NCI-H748 (cell line): ENCODE data around the gene RAD1.
A peak's percentile ranks its signal among the peaks of the same experiment; 100 is the strongest.

Experiments
- DNase-seq: peaks from one replicate; lab custom pipeline; 2025; ENCODE audit not compliant: unreplicated experiment; lab: John Stamatoyannopoulos, UW

Gene RAD1

DNA sequence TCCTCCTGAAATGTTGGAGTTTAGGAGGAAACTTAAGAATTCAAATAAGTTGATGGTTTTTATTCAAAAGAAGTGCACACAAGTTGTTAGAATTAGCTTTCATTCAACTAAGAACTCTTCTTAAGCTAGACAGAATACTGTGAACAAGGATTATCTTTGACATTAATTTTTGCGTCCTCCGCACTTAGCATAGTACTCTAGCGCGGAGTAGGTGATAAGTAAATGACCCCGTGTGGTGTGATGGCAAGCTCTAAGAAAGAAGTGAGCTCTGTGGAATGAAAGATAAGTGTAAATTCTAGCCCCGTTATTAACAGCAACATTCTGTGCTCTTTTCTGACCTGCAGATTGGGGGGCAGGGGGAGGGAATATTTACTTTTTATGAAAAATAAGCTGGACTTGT lies 1.2 kb upstream of the RAD1 start:
- peak; percentile 40 for DNase-seq

DNA sequence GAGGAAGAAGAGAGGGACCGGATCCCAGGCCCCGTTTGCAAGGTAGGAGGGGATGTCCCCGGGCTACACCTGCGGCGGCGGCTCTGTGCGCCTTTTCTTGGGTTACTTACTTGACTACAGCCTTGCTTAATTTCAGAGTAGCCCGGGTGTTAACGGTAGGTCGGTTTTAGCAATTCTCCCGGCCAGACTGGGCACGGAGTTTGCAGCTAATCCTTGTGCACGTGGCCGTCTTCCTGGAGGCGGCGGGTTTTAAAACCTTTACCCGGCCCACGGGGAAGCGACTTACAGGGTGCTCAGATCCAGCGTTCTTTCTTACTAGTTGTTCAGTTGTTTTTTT lies 520 bp upstream of the RAD1 start:
- DNase-seq, result no peak

DNA sequence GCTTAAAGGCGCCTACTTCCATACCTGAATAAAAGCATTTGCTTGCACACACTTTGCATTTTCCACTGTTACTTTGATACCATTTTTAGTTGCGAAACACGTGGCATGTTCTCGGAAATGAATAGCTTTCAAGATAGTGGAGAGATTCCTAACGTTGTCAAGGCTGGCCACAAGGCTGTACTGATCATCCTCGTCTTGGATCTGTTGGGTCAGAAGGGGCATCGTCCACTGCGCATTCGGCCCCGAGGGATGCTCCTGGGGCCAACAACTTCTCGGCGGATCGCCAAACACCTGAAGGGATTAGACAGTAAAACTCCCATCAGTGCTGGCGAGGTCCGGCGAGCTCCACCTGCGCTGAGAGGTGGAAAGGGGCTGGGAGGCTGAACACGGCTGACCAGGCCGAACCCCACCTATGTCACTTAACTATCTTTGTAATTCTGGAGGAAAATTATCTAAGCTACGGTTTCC lies 599 bp downstream of the RAD1 start:
- DNase-seq, result peak; percentile 86

DNA sequence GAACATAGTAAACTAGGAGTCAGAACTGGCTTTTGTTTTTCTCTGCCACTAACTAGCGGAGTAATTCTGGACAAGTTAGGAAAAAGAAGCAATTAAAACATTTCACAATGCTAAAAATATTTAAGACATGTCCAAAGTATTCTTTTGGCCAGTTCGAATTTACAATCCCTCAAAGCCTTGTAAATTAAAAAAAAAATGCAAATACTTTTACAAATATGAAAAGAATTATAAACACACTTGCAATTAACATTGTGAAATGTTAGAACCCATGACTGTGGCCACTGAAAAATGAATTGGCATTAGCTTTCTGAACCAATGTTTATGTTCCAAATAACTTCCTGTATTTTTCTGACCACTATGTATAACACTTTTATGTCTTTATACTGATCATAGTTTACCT lies 2.2 kb downstream of the RAD1 start:
- no peak for DNase-seq

DNA sequence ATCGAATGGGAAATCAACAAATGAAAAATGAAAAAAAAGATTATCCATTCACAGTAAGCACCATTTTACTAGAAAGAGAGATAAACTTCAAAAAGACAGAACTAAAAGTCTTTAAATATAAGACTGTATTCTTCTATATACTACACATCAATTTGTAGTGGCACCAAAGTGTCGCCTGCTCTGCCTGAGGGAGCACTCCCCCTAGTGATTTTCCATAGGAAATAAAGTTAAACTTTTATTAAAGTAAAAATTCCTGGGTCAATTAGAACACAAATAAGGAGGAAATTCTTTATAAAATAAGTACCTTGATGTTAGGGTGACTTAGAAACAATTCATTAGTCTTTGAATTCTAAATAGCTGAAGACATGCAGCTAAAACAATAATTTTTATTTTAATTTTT lies 9.7 kb downstream of the RAD1 start:
- no peak for DNase-seq

DNA sequence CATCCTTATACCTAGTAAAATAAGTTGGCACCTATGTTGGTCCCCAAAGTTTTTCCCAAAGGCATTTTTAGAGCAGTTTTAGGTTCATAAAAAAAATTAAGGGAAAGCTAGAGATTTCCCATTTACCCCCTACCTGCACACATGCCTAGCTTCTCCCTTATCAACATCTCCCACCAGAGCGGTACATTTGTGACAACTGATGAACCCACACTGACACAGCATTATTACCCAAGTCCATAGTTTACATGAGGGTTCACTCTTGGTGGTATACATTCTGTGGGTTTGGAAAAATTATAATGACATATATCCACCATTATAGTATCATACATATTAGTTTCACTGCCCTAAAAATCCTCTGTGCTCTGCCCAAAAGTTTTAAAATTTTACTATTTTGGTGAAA lies 12.0 kb downstream of the RAD1 start:
- no peak for DNase-seq

DNA sequence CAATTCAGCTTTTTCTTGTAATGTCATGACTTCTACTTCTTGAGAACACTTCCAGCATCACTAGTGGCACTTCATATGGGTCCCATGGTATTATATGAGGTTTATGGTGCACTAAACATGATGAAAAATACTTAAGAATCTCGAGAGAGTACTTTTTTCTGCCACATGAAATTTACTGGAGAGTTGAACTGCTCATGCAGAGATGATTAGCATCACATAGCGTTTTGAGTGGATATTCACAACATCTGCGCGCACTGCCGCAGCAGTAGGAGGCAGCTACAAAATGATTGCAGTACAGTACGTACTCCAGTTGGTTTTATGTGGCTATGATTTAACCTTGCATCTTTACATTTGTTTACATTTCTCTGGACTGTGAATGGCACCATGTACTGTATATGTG lies 14.7 kb downstream of the RAD1 start:
- DNase-seq, result peak; percentile 25

DNA sequence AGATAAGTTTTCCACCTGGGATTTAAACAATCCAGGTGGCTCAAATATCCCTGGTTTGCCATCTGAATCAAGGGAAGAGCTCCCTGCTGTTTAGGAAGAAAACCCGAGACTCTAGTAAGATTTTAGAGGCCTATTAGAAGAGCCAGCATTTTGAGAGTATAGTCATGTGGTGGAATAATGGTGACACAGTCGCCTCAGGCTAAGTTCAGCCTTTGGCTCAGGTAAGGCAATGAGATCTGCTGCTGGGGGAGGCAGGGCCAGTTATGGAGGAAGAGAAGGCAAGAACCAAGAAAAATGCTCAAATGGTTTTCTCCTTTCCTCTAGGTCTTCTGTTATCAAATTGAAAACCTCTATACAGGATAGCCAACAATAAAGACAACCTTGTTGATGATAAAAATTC lies 16.2 kb downstream of the RAD1 start:
- DNase-seq, result no peak

DNA sequence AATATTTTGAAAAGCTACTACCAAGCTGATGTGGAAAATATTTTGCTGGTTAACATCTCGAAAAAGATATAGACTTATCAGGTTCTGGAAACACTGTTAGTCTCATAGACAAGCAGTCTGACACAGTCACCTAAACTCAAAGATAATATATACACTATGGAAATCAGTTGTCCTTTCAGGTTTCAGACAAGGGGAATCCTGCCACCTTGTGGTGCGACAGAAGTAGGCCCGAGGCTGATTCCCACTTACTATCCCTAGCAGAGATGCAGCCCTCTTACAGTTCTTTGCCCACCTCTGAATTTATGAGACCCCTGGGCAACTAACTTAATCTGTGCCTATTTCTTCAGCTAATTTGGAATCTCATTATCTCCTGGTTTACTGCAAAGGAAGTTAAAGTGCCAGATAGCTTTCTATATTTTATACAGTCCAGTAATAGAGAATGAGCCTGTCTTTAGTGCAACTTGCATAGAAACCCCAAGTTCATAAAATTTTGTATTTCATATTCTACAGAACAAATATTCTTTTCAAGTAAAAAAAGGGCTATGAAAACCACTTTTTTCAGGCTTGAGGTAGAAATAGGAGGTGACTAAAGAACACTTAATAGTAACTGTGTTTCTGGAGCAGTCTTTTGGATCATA lies 16.9 kb downstream of the RAD1 start:
- DNase-seq, result peak; percentile 88

DNA sequence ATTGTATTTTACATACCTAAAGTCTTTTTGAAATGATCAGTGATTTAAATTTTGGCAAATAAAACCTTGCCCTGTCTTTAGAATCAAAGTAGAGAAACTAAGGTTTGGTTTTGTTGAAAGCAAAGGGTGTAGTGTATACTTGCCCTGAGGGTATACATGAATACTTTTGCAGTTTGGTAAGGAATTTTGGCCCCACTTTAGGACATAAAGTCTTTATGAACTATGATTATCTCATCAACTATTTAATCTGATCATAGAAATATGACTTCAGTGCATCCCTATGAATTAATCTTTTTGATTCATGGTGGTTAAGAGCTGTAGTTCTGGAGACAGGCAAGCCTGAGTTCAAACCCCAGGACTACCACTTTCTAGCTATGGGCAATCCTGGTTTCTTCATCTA lies 17.7 kb downstream of the RAD1 start:
- DNase-seq, result no peak

DNA sequence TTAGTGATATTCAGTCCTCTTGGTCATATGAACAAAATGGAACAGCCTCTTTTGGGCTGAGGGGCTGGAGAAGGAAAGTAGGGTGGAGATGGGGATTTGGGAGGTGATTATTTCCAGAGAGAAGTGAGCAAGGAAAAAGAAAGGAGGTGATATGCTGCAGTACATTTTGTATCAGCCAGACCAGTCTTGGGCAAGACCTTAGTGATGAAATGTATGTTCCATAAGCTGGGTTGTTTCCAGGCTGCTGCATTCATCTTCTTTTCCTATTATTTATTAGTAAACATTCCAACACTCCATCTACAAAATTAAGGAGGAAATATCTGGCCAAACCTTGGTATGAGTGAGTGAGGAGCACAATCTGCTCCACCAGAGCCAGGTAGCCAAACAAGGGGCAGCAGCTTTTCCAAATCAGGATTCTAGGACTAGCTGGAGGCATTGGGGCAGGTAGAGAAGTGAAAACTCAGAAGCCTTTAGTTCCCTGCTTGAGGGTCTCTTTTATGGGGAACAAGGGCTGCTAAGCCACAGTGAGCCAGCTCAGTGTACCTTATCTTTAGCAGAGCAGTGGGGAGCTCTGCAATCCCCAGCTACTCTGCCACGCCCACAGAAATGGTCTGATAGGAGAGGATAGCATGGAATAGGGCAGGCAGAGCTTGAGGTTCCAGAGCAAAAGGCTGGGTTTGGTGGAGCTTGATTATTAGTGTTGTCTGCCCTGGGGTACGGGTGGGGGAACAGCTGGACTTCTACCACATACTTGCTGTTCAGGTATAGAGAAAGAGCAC lies 19.5 kb downstream of the RAD1 start:
- no peak for DNase-seq

DNA sequence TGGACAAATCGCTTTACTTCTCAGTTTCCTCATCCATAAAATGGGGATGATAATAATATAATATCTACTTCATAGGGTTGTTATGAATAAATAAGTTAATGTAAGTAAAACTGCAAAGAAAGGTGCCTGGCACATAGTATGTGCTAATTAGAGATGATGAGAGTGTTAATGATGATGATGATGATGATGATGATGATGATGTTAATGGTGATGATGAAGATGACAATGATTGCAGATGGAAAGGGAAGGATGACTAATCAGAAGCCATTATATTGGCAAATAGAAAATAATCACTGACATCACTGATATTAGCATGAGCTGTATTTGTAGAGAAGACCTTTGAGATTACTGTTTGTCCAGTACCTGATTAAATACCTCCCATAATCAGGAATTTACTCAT lies 20.6 kb downstream of the RAD1 start:
- DNase-seq, result no peak

DNA sequence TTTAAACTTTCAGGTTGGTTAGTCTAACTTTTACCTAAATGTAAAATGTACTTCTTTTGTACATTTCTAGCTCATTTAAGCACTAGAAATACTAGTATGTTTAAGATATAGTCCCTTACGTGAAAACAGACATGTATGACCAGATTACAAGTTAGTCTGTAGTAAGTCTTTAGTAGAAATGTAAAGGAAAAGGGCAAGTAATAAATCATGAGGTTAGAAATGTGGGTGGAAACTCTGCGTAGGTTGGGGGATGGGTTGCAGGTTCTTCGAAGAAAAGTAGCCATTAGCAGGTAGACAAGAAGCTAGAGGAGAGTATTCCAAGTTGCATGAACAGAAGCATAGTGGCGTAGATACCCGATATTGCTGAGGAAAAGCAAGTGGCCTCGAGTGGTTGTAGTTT lies 22.9 kb downstream of the RAD1 start:
- DNase-seq, result no peak

DNA sequence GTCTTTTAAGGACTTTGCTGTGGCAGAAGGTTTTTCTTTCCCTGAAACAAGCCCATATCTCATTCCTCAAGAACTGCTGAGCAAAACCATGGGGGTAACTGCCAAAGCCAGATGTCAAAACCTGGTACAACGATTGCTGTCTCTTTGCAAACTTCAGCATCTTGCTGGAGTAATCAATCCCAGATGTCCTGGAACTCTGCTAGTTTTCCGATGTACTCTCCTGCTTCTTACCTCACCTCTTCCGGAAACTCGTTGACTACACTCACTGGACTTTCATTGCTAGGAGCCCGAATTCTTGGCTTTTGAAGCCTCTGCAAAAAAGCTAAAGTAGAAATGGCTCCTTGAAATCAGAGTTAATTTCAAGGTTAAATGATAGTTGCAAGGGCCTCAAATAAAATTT lies 23.3 kb downstream of the RAD1 start:
- no peak for DNase-seq

DNA sequence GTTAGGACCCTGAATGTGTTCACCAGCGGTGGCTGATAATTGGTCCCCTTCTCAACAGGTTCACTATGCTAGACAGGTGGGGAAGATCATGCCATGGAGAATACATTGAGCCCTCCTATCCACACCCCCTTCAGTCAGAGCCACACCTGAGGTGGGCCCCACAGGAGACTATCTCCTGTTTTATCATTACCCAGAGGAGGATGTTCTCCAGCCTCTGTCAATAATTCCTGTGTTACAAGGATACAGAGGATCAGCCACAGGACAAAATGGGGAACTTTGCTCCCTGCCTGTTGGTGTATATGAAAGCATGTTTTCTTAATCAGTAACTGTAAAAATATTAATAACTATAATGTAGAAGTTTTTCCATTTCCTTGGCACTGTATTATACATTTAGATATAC lies 25.9 kb downstream of the RAD1 start:
- no peak for DNase-seq

DNA sequence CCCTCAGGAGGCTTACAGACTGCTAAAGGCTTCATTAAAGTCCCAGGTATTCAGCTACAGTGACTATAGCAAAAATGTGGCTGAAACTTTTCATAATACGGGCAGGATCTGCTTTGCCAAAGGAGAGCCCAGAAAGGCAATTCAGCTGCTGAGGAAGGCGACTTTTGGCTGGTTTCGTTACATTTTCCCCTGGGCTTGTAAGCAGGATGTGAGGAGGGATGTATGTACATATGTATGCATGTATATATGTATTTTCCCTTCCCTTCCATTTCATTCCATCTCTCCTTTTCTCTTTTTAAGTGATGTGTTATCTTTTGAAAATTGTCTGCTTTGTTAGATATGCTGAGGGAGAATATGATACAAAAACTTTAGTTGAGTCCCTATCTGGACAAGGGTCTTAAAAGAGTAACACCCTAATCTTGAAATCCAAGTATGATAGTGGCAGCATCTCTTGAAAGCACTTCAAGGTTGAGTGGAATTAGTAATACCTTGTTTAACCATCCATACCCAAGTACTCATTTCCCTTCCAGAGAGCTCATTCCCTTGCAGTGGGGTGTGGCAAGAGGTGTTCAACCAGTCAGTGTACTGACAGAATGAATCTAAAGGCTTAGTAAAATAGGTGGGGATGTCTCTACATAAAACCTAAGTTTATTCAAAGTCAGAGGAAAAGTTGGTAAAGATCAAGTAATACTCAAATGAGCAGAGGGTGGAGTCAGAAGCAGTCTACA lies 28.7 kb downstream of the RAD1 start:
- DNase-seq, result no peak

DNA sequence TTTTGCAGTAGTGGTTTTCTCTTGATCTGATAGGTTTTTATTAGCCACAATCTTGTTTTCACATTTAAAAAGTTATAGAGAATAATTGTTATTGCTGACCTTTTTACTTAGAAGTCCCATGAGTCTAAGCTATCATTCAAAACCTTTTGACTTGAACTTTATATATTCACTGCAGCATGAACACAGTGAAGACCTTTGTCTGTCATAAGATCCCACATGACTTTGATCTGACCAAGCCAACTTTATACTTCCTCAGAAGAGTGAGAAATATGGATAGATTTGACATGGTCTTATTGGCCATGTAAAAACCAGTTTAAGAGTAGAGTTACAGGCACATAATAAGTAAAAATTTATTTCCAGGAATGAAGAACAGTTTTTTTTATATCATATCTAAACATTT lies 34.1 kb downstream of the RAD1 start:
- DNase-seq, result no peak

DNA sequence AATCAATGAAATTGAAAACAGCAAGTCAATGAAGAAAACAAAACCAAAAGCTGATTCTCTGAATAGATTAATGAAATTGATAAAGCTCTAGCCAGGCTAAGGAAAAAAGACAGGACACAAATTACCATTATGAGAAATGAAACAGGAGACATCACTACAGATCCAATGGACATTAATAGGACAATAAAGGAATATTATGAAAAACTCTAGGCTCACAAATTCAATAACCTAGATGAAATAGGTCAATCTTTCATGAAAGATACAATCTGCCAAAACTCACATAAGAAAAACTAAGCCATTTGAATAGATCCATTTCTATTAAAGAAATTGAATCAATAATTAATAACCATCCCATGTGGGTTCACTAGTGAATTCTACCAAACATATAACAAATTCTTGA lies 39.0 kb downstream of the RAD1 start:
- no peak for DNase-seq

DNA sequence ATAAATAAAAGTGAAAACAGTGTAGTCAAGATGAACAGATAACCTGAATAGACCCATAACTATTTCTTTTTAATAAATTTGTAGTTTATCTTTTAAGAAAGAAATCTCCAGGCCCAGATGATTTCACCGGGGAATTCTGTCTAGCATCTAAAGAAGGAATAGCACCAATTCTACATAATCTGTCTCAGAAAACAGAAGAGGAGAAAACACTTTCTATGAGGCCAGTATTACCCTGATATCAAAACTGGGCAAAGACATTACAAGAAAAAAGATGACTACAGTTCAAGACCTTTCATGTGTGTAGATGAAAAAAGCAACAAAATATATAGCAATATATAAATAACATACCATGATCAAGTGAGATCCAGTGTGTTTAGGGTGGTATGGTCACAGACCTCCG lies 44.9 kb downstream of the RAD1 start:
- DNase-seq, result no peak

DNA sequence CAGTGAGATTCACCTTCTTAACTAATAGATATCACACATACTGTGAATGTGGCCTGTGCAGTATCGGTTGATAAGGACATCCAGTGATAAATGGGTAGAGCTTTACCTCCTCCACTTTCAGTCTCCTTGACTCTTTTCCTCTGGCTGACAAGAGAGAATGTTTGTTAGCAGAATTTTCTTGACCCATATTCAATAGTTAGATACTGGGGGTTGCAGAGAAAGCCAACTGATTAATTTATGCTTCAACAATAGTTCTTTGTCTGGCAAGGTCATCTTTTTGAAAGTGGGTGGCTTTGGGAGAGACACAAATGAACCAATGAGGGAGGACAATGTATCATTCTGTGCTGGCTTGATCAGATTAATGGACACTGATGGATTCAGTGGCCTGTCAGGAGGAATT lies 46.0 kb downstream of the RAD1 start:
- DNase-seq, result no peak

DNA sequence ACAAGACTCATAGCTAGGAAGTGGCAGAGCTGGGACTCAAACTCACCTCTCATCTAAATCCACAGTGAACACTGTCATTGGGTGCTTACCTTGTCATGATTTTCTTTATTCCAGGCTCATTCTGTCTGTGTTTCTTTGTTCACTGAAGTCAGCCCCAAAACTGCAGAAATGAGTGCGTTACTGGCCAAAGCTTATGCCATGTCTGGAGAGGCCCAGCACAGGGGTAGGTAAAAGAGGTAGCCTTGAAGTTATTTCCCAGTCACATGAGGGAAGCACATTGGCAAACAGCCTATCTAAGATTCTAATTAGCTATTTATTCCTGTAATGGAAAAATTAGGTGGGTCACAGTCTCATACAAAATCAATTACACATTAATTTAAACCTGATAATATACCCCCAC lies 46.5 kb downstream of the RAD1 start:
- DNase-seq, result no peak

DNA sequence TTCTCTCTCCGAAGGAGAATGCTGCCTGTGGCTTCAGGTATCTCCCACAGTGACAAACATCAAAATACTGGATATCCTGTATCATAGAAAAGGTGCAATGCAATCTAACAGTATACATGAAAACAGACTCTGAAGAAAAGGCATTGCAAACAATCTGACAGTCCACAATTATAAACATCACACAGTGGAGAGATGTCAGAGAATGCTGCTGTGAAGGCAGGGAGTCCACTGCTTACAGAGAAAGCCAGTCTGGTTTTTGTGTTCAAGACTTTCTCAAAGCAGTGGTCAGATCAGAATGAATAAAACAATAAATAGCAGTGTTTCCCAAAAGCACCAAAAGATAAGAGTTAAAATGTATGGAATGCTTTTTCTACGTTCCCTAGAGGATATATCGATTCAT lies 47.6 kb downstream of the RAD1 start:
- no peak for DNase-seq
